NCI-H2081 treated with DMSO at 0.1 percent for 48 hours (cell line): ENCODE results near the gene ABTB2.

ENCODE experiments used
- DNase-seq: peaks from one replicate; lab custom pipeline; 2025; lab: John Stamatoyannopoulos, UW

ABTB2 gene

GRCh38 chr11:34166806-34167740 lies 190.7 kb downstream of the ABTB2 start:
- no peak for DNase-seq

GRCh38 chr11:34165786-34166555 lies 191.8 kb downstream of the ABTB2 start:
- no peak for DNase-seq

- DNase-seq, result no peak
Measured at GRCh38 chr11:34165121-34165520, 192.7 kb downstream of the ABTB2 start.

GRCh38 chr11:34162856-34163255 lies 195.0 kb downstream of the ABTB2 start:
- DNase-seq, result no peak

GRCh38 chr11:34162493-34162820 lies 195.4 kb downstream of the ABTB2 start:
- no peak for DNase-seq

GRCh38 chr11:34161812-34162492 lies 195.9 kb downstream of the ABTB2 start:
- DNase-seq, result no peak

GRCh38 chr11:34161361-34161760 lies 196.4 kb downstream of the ABTB2 start:
- no peak for DNase-seq

GRCh38 chr11:34160791-34161190 lies 197.0 kb downstream of the ABTB2 start:
- no peak for DNase-seq

GRCh38 chr11:34160049-34160721 lies 197.6 kb downstream of the ABTB2 start:
- DNase-seq, result peak; percentile 2

- DNase-seq, result no peak
Measured at GRCh38 chr11:34158661-34159060, 199.1 kb downstream of the ABTB2 start.

GRCh38 chr11:34157163-34157562 lies 200.6 kb downstream of the ABTB2 start:
- no peak for DNase-seq

GRCh38 chr11:34155757-34156062 lies 202.1 kb downstream of the ABTB2 start:
- no peak for DNase-seq

GRCh38 chr11:34155057-34155756 lies 202.6 kb downstream of the ABTB2 start:
- DNase-seq, result no peak

- no peak for DNase-seq
Measured at GRCh38 chr11:34154059-34154875, 203.5 kb downstream of the ABTB2 start.

GRCh38 chr11:34151916-34152845 lies 205.6 kb downstream of the ABTB2 start:
- no peak for DNase-seq

GRCh38 chr11:34151166-34151565 lies 206.6 kb downstream of the ABTB2 start:
- DNase-seq, result no peak

- no peak for DNase-seq
Measured at GRCh38 chr11:34150494-34151151, 207.2 kb downstream of the ABTB2 start.

GRCh38 chr11:34149786-34150185 lies 208.0 kb downstream of the ABTB2 start:
- no peak for DNase-seq

- DNase-seq, result no peak
Measured at GRCh38 chr11:34149274-34149673, 208.5 kb downstream of the ABTB2 start.
